Esophagus (tissue), 2 donors: ENCODE data around the gene CTPS1. TPM values are rescaled to one million over a fixed set of nuclear protein-coding genes. Genes with fewer than 3 reads are reported as not detected.

Experiments used
- H3K27ac ChIP-seq, 2 donors: one replicate each; pipeline ENCODE4 v1.5.1; 2013; ENCODE audit warnings: low read depth in 2 of 2, mild to moderate bottlenecking in 2 of 2, inconsistent platforms in 1 of 2, low read length in 1 of 2, moderate library complexity in 1 of 2
- H3K27me3 ChIP-seq, 2 donors: one replicate each; pipeline ENCODE4 v1.6.1; 2013; ENCODE audit warnings: low read length in 2 of 2, control low read depth in 1 of 2, mild to moderate bottlenecking in 1 of 2; ENCODE audit not compliant: insufficient read depth in 2 of 2, control insufficient read depth in 1 of 2
- H3K36me3 ChIP-seq, 2 donors: one replicate each; pipeline ENCODE4 v1.6.1; 2013; ENCODE audit warnings: low read length in 1 of 2; ENCODE audit not compliant: control insufficient read depth in 2 of 2, insufficient read depth in 2 of 2
- H3K4me1 ChIP-seq, 2 donors: one replicate each; pipeline ENCODE4 v1.6.1; 2013; ENCODE audit warnings: low read length in 1 of 2; ENCODE audit not compliant: control insufficient read depth in 2 of 2, insufficient read depth in 2 of 2
- H3K4me3 ChIP-seq, 2 donors: one replicate each; pipeline ENCODE4 v1.5.1; 2013; ENCODE audit warnings: low read length in 2 of 2, mild to moderate bottlenecking in 2 of 2, low read depth in 1 of 2, moderate library complexity in 1 of 2
- H3K9me3 ChIP-seq, 2 donors: one replicate each; pipeline ENCODE4 v1.6.1; 2013; ENCODE audit warnings: mild to moderate bottlenecking in 2 of 2, low read depth in 1 of 2, low read length in 1 of 2, moderate library complexity in 1 of 2; ENCODE audit not compliant: control insufficient read depth in 2 of 2, insufficient read depth in 1 of 2
- whole genome bisulfite sequencing, 2 donors: extraction: QIAGEN DNeasy Blood & Tissue Kit; methylation state at CpG; one replicate each; pipeline ENCODE4 v1.1.7; 2013; 5-methylcytosine and 5-hydroxymethylcytosine counted together
- polyA plus RNA-seq, 2 donors: library from polyadenylated mRNA; stranded (reverse); fragments of 200-250 nt; gene quantifications; one replicate each; pipeline ENCODE4 v1.2.3, GENCODE V29; 2013
- donor health status: healthy with polysubstance abuse.
- donor health status: Bipolar disorder and iron deficiency.

CTPS1 gene
- polyA plus RNA-seq, 2 donors, result 10.8 to 17.7 TPM

GRCh38 chr1:40980453-40981121 is 1.1 kb downstream of the CTPS1 start:
- H3K4me1 ChIP-seq, result peaks cover 2 to 8% of the 10 kb centered on the region in 2 donors
- H3K27ac ChIP-seq, result peak overlapping the region; percentile 94 to 98
- peak overlapping the region; percentile 81 to 82 for H3K4me3 ChIP-seq
- H3K36me3 ChIP-seq, result peaks cover 0 to 2% of the 10 kb centered on the region in 2 donors
- H3K27me3 ChIP-seq, result no peaks in the 10 kb centered on the region
- 12 to 16% methylated on average over 27 of the region's 27 CpGs for WGBS, 2 donors
- no peaks in the 10 kb centered on the region for H3K9me3 ChIP-seq

- H3K9me3 ChIP-seq, result no peaks in the 10 kb centered on the region
- H3K27ac ChIP-seq, result peak overlapping the region; percentile 39 to 59
- no peak overlapping the region for H3K4me3 ChIP-seq
- H3K4me1 ChIP-seq, result peaks cover 2 to 8% of the 10 kb centered on the region in 2 donors
- 64 to 68% methylated on average over 14 of the region's 14 CpGs for WGBS, 2 donors
- H3K36me3 ChIP-seq, result peaks cover 6 to 10% of the 10 kb centered on the region in 2 donors
- H3K27me3 ChIP-seq, result no peaks in the 10 kb centered on the region
These were observed 2.4 kb downstream of the CTPS1 start for GRCh38 chr1:40981691-40982448.

DNA sequence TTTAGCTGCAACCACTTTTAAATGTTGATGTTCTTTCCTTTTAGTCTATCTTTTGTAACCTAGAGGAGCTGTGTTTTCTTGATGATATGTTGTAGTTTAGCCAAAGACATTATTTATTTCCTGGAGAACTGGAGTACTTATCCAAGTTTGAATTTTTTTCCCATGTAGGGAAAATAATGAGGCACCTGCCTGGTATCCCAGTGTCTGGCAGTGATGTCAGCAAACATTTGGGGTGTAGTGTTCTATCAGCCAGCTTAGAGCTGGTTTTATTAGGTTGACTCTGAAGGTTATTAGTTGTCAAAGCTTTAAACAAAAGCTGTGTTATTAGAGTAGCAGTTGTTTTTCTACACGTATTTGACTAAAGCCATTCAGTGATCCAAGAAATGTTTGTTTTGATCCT is 3.2 kb downstream of the CTPS1 start:
- Histone ChIP-seq H3K9me3 (no peaks in the 10 kb centered on the region), H3K27ac (peak overlapping the region in 1 of 2 donors; percentile 2), H3K4me1 (peaks cover 2 to 8% of the 10 kb centered on the region in 2 donors), H3K36me3 (peaks cover 8 to 14% of the 10 kb centered on the region in 2 donors), H3K4me3 (no peak overlapping the region), H3K27me3 (no peaks in the 10 kb centered on the region)
- WGBS, 2 donors, result 44 to 58% methylated on average over 1 of the region's 1 CpG

DNA sequence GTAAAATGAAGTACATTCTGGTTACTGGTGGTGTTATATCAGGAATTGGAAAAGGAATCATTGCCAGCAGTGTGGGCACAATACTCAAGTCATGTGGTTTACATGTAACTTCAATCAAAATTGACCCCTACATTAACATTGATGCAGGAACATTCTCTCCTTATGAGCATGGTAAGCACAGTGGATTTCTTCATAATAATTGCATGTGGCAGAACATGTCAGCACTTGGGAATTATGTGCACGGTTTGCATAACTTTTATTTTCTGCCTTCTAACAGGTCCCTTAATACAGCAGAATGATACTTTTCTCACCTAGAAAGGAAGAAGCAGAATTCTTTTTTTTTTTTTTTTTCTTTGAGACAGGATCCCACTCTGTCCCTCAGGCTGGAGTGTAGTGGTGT is 3.8 kb downstream of the CTPS1 start:
- no peak overlapping the region for H3K27ac ChIP-seq

DNA sequence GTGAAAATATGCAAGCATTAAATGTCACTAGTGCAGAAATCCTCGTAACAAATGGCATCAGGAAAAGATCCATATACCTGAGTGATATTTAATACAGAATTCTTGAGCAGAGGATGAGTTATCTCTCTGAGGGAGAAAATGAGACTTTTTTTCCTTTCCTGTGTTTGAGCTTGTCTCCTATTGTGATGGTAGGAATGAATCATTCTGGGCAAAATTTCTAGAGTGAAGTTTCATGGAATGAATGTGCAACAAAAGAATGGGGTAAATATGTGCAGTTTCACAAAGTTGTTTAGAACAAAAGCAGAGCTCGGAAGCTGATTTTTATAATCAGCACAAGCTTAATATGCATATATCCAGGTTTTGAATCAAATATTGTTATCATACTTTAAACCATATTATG is 4.6 kb downstream of the CTPS1 start:
- H3K9me3 ChIP-seq, result no peaks in the 10 kb centered on the region
- no peaks in the 10 kb centered on the region for H3K27me3 ChIP-seq
- no peak overlapping the region for H3K4me3 ChIP-seq
- H3K4me1 ChIP-seq, result peaks cover 2 to 8% of the 10 kb centered on the region in 2 donors
- 58 to 65% methylated on average over 2 of the region's 2 CpGs for WGBS, 2 donors
- no peak overlapping the region for H3K27ac ChIP-seq
- H3K36me3 ChIP-seq, result peaks cover 11 to 20% of the 10 kb centered on the region in 2 donors

More for the DNA sequence above, 3.8 kb downstream of the CTPS1 start:
- Histone ChIP-seq H3K4me3 (no peak overlapping the region), H3K27me3 (no peaks in the 10 kb centered on the region), H3K9me3 (no peaks in the 10 kb centered on the region), H3K36me3 (peaks cover 8 to 17% of the 10 kb centered on the region in 2 donors), H3K4me1 (peaks cover 2 to 8% of the 10 kb centered on the region in 2 donors)
- 54 to 82% methylated on average over 1 of the region's 1 CpG for WGBS, 2 donors

DNA sequence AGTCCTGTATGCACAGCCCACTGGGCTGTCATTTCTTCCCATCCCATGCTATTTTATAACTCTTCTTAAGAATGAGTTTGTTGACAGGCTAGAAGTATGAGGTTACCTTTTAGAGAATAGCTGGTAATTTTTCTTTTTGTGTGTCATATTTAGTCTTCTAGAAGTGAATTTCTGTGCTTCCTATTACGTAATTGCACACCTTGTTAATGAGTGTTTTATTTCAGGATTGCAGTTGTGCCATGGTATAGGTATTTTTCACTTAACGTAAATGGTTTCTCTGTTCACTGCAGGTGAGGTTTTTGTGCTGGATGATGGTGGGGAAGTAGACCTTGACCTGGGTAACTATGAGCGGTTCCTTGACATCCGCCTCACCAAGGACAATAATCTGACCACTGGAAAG is 5.0 kb downstream of the CTPS1 start:
- WGBS, 2 donors, result 89 to 95% methylated on average over 4 of the region's 4 CpGs
- H3K4me1 ChIP-seq, result peaks cover 2 to 5% of the 10 kb centered on the region in 2 donors
- H3K27ac ChIP-seq, result no peak overlapping the region
- H3K27me3 ChIP-seq, result no peaks in the 10 kb centered on the region
- H3K9me3 ChIP-seq, result no peaks in the 10 kb centered on the region
- peaks cover 11 to 23% of the 10 kb centered on the region in 2 donors for H3K36me3 ChIP-seq
- H3K4me3 ChIP-seq, result no peak overlapping the region

DNA sequence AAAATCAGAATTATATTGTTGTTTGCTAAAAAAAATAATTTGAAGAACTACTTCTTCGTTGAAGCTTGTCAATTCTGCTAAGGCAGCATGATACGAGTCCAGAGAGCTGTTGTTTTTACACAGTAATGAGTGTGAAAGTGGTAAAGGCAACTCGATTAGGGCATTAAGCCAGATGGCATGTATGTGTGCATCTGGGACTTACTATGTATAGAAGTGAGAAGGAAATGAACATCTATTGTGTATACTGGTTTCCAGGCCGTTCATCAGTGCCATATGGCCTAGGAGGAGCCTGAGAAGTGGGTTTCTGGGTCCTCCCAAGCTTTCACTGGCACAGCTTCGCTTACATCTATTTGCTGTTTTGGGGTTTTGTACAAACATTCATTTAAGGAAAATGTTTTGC is 5.7 kb downstream of the CTPS1 start:
- peaks cover 11 to 23% of the 10 kb centered on the region in 2 donors for H3K36me3 ChIP-seq
- H3K27me3 ChIP-seq, result no peaks in the 10 kb centered on the region
- H3K27ac ChIP-seq, result no peak overlapping the region
- H3K9me3 ChIP-seq, result no peaks in the 10 kb centered on the region
- H3K4me3 ChIP-seq, result no peak overlapping the region
- WGBS, 2 donors, result 69 to 76% methylated on average over 5 of the region's 5 CpGs
- H3K4me1 ChIP-seq, result peaks cover 2 to 5% of the 10 kb centered on the region in 2 donors

DNA sequence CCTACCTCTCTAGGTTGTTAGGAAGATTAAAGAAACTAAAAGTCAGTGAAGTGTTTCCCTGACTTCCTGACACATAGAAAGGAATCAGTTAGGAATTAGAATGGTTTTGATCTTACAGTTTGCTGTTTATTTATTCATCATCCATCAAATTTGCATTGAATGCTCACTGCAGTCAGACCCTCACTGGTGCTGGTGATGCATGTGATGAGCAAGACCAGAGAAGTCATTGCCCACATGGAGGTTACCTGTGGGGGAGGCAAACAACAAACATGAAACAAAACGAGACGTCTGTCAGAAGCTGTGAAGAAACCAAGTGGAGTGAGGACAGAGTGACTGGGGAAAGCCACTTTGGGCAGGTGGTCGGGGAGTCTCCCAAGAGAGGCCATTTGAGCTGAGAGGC is 6.4 kb downstream of the CTPS1 start:
- H3K36me3 ChIP-seq, result peaks cover 11 to 23% of the 10 kb centered on the region in 2 donors
- no peak overlapping the region for H3K27ac ChIP-seq
- H3K9me3 ChIP-seq, result no peaks in the 10 kb centered on the region
- H3K4me3 ChIP-seq, result no peak overlapping the region
- H3K4me1 ChIP-seq, result peaks cover under 1 to 2% of the 10 kb centered on the region in 2 donors
- WGBS, 2 donors, result 83 to 87% methylated on average over 3 of the region's 3 CpGs
- H3K27me3 ChIP-seq, result no peaks in the 10 kb centered on the region

- Histone ChIP-seq H3K4me3 (no peak overlapping the region), H3K4me1 (peaks cover 0 to 2% of the 10 kb centered on the region in 2 donors), H3K36me3 (peaks cover 11 to 23% of the 10 kb centered on the region in 2 donors), H3K9me3 (no peaks in the 10 kb centered on the region), H3K27ac (no peak overlapping the region), H3K27me3 (no peaks in the 10 kb centered on the region)
- 93 to 95% methylated on average over 10 of the region's 10 CpGs for WGBS, 2 donors
These were observed 6.9 kb downstream of the CTPS1 start for GRCh38 chr1:40986328-40986783.
